Daoy (cell line): ENCODE data around the gene CPXM2. TPM values are rescaled to one million over a fixed set of nuclear protein-coding genes. Genes with fewer than 3 reads are reported as not detected.

ENCODE experiments used
- DNase-seq: peaks from one replicate; pipeline ENCODE4 v3.0.0-alpha.2; 2015; ENCODE audit warnings: low read depth
- total RNA-seq: library from RNA; depleted of rRNA; stranded (reverse); fragments of >200 nt; shearing (Covaris generic); gene quantifications from 2 replicates; pipeline ENCODE4 v1.2.3, GENCODE V29; 2014

Gene CPXM2
- total RNA-seq, 1 experiment from 2014 or later: 8.6 TPM

DNA sequence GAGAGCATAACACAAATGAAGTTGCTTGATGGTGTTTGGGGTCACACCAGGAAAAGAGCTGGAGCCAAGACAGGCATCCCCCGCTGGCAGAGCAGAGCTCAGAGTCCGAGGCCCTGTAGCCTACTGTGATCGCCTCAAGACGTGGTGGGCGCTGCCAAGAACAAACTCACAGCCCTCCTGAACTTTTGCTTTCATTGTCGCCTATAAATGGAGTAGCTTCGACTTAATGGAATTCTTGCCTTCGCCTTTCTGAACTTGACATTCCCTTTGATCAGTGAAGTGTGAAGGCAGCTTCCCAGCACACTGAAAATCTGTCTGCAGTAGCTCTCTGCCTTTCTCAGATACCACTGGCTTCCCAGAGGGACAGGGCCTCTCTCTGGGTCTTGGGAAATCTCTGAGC, 21.3 kb downstream of the CPXM2 start:
- DNase-seq: peak; percentile 38

DNA sequence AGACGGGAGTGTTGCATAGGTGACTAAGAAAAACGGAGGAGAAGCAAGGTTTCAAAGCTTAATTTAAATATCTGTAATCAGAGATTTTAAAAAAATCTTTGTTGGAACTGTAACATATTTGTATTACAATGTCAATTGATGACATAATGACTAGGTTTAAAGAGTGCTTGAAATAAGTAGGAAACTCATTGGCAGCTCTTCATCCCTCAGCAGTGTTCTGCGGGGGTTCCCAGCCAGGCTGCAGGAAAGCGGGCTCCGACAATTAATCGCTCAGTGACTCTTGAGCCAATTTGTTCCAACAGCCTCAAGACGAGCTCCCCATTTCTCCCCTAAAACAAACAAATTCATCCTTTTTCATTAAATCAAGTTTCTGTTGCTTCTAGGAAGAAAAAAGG, 22.6 kb downstream of the CPXM2 start:
- DNase-seq: no peak

DNA sequence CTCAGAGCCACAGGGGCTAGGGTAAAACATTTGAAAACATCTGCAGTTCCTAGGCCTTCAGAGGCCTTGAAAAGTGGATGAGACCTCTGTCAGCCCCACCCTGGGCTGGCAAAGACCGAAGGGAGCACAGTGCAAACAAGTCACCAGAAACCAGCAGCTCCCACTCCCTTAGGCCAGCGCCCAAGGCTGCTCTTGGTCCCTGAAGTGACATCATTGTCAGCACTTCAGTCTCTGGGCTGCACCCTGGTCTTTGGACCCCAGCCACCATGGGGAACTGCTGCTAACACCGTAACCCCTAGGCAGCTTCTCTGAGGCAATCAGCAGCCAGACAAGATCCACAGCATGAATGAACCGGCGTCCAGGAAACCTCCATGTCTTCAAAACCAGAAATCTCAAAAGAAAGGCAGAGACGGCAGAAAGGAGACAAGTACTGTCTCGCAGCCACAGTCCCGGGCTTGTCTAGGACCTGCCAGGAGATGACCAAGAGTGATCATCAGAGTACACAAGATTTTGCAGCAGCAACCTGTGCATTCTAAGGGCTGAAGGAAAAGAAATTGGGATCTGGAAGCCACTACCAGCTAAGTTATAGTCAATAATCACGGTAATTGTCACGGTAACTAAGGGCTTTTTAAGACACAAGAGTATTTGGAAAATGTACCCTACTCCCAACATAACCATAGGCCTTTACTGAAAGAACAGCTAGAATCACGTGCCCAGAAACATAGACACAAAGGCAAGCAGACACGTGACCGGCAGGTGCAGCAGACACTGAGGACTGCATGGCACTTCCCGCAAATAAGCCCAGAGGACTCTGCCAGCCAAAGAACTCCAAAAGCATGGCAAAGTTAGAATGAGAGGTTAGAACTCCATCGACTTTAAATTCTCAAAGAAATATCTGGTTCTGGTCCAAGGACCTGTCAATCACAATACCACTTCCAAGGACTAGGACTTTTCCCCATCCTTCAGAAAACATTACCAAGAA, 23.3 kb downstream of the CPXM2 start:
- no peak for DNase-seq

DNA sequence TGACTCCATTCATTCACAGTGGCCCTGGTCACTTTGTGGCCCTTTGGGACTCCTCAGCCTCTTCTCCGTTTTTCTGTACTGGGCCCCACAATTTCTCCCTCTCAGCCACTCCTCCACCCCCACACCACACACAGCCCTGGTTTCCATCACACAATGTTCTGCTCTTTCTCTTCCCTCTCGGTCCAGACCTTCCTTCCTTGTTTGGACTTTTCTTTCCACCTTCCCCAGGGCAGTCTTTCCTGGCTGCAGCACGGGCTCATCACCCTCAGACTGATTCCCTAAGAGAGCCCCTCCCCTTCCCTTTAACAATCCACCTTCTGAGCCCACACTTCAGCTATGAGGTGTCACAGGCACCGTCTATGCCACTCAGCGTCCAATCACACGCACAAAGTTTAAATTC, 25.7 kb downstream of the CPXM2 start:
- DNase-seq: no peak

DNA sequence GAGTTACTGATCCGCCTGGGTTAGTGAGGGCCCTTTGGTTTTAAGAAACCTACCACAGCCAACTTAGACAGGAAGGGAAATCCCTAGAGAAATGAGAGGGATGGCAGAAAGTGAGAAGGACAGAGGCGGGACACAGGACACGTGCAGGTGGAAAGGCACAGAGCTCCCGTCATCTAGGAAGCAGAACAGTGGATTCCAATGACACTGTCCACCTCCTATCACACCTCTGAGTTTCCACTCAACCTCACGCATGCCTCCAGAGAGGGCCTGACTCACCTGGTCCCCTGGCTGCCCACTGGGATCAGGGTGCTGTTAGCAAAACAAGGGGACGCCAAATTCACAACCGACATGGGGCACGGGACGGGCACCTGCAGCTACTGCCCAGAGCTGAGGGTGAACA, 26.3 kb downstream of the CPXM2 start:
- no peak for DNase-seq

DNA sequence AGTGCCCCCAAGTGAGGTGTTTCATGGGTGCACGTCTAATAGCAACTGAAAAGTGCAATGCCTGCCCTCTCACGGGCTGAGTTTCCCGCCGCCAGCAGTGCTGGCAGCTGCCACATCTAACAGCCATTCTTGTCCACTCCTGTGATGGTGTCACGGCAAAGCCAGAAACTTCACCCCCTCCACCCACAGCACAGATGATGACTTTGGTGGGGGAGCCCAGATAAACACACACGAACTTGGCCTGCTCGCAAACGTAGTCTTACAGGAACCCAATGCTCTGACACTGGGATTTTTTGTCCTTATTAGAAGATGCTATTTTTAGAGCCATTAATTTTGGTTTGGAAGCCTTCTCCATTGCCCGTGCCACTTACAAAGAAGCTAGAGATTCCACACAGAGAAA, 26.7 kb downstream of the CPXM2 start:
- DNase-seq: no peak

DNA sequence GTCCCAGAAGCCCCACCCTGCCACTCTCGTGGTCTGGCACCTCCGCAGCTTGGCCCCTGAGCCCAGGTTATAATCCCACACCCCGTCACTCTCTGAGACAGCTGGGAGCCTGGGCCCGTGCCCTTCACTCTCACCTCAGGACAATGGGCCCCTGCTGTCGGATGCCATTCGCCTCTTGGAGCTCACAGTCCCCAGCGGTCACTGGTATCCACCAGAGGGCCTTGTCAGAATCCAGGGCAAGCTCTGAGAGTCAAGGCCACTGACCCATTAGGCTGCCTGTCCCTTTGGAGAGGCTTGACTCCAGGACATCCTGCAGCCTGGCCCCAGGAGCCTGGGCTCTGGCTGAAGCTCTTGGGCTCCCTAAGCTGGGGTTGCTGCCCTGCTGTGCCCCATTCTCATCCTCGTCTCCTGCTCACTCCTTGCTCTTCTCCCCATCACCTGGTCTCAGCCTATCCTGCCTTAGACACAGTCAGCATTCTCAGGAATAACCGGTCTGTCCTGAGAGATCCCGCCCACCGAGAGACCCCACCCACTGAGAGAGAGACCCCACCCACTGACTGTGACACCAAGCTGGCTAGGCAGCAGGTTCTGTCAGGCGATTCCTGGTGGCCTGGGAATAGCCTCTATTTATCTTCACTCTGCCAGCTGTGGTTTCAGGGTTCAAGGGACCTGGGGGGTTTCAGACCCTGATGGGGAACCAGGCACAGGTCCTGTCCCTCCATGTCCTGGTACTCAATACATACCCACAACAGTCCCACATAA, 27.7 kb downstream of the CPXM2 start:
- DNase-seq: no peak

DNA sequence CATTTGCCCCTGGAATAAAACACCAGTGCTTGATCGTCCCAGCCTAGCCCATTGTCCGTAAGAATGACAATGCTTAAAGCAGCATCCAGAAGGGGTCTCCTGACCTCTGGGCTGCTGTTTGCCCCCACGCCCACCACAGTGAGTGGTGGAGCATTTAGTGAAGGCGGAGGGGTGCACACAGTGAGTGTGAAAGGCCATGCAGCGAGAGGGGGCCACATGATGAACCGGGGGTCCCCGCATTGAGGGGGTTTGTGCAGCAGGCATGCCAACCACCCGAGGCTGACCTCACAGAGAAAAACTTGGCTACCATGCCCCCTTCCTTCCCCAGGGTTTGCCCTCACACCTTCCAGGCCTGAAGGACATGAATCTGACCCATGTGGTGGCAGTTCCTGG, 28.4 kb downstream of the CPXM2 start:
- no peak for DNase-seq

DNA sequence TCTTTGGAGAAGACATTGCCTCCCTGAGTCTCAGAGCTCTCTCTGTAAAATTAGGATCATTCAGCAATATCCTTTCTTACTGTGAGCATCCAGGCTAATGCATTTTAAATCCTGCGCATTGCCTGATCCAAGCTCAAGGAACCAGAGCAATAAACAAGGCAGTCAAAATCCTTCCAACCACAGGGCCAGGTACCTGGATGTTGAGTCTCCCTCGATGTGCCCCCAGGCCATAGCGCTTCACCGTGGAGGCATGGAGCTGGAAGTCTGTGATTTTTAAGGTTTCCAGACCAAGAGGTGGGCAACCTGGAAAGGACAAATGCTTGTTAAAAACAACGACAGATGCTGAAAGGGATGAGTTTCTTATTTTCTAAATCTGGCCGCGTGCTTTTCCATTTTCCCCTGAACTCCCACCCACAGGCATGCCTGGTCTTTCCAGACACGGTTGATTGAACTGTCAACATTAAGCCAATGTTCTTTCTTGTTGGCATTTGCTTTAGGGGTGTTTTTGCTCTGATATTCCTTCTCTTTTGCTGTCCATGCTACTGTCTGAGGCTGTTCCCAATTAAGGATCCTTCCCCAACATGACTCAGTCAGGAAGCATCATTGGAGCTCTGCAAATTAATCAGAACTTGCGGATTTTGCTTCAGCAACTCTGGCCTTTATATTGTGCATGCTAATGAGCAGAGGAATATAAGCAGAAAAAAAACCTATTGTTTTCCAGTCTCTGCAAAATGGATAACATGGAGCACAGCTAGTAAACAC, 29.0 kb downstream of the CPXM2 start:
- no peak for DNase-seq

DNA sequence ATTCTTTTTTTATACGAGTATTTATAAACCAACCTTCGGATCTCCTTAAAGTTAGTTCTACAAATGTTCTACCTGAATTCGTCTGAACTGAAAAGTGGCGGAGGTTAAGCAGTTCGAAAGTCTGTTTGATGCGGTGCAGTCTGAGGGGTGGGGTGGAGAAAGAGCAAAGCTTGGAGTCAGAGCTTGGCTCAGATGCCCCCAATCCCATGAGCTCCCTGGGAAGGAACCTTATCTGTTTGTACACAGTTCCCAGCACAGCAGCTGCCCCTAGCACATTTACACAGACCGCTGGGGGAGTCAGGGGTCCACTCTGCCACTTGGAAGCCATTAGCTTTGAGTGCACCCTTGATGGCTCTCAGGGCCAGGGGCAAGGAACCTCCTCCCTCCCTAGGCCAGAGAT, 30.8 kb downstream of the CPXM2 start:
- DNase-seq: no peak

DNA sequence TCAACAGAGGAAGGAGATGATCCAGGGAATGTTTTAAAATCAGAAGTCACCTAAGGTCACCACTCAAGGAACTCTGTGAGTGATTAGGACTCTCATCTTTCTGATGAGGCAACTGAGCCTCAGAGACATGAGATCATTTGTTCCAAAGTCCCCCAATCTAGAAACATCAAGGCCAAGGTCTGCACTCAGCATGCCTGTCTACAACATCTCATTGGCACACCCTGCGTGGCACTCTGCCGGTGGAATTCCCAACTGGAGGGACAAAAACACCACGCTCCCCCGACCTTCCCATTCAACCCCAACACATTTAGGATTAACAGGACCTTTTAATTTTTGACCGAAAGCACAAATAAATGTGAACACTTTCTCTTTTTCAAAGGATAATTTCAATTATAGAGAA, 31.4 kb downstream of the CPXM2 start:
- DNase-seq: no peak

DNA sequence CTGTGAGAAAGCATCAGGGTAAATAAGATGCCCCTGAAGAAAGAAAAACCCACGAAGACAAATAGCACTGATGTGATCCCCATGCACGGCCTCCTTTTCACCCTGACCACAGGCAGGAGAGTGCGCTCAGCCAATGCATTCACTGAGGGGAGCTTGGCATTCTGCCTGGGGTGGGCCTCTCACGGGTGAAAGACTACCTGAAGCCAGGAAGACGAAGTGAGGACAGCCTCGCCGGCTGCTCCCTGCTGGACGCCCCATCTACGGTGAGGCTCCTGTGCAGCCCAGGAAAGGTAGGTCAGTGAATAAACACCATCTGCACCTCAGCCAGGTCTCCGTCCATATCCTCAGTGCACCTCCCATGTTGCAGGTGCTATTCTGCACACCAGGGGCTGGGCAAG, 32.0 kb downstream of the CPXM2 start:
- DNase-seq: no peak

DNA sequence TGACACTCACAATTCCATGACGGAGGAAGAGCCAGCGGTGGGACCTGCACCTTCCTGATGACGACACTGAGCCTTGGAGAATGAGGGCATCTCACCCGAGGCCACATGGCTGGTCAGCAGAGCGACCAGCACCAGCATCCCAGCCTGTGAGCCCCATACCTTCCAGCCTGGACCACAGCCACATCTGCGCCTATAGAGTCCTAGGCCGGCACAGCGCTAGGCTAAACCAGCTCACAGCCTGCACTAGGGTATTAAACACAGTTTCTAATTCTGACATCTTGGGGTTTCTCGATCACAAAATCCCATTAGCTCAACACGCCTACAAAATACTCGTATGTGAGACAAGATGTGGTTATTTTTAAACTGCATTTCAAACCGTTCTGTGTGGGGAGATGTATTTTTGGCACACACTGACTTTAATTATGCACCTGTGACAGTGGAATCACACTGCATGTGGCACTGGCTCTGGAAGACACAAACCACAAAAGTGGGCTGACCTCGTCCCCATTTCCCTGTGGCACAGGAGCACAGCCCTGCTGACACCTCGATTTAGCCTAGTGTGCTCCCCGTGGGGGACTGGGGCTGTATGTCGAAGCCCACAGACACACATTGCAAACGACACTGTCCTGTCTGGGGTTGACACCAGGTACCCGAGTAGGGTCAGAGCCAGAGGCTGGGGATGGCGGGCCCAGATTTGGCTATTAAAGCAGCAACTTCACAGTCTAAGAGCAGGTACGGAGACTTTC, 32.5 kb downstream of the CPXM2 start:
- DNase-seq: no peak

DNA sequence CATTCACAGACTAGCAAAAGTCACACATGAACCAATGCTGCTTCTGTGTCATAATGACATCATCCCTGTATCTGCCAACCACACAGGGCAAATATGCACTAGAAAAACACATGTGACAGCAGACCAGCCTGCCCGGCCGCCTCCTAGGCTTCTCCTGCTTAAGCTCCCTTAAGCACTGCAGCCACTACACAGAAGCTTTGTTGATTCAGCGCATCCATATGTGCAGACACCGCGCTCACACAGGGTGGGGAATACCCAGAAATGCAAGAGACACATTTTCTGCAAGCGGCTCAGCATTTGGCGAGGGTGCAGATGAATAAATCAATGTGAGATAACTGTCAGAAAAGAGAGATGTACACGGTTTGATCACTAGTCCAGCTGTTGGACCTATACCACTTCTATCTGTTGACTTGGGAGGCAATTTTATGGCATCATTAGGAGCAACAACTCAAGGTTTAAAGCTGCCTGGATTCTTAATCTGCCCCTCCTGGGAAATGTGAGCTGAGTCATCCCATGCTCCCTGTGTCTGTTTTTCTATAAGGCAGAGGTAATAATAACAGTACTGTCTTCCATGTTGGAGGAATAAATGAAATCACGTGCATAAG, 33.4 kb downstream of the CPXM2 start:
- peak; percentile 71 for DNase-seq

DNA sequence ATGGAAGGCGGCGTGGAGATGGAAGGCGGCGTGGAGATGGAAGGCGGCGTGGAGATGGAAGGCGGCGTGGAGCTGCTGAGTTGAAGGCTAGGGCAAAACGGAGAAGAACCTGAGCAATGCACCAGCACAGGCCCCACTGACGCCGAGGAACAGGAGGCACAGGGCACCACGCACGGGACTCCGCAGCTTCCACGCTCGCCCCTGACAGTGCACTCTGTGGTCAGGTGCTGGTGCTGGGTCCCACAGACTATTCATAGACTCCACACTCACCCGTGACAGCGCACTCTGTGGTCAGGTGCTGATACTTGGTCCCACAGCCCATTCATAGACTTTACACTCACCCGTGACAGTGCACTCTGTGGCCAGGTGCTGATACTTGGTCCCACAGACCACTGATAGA, 34.0 kb downstream of the CPXM2 start:
- DNase-seq: no peak

DNA sequence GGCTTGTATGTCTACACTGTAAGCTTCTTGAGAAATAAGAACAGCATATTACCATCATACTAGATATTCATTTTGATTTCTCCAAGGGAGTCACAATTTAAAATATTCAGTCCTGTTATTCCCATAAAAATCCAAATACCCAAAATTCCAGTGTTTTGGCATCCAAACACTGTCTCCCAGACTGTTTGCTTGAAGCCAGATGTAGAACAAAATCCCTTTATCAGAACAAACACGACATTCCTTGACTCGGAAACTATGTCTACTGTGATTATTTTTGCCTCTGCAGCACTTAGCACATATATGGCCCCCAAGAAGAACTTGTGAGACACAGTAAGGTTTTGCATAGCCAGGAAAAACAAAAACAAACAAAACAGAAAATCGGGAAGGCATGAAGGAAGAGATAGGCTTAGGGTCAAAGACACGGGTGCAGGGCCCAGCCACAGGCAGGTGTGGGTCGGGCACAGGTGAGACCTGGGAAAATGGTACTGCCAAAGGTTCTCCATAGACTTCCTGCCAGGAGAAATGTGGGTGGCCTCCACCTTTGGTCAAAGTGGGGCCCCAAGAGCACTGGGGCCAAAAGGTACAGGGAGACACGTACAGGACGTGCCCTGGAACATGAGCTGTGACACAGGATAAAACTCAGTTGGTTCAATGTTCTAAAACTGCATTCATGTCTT, 36.5 kb downstream of the CPXM2 start:
- no peak for DNase-seq

DNA sequence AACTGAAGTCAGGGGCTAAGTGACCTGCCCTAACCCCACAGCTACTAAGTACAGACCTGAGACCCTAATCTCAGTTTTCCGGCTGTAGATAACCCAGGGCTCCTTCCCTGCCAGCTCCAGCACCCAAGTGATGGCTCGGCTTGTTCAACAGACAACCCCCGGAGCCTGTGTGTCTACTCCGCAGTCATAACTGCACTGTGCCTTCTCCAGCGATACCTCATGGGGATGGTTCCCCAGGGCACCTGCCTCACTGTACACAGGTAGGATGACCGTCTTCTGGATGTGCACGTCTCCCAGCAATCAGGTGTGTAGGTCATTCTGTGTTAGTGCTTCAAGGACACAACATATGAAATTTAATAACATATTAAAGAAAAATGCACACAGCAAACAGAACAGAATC, 37.1 kb downstream of the CPXM2 start:
- no peak for DNase-seq

DNA sequence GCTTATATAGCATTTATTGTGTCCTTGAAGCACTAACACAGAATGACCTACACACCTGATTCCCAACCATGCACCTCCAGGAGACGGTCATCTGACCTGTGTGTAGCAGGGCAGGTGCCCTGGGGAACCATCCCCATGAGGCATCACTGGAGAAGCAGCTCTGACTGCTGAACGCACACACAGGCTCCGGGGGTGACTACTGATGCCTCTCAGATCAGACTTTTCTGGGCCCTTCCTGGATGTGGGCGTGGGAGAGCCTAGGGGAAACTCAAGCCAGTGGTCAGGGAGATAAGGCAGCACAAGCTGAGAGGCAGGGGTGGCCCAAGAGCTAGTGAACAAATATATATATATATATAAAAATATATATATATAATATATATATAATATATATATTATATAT, 37.6 kb downstream of the CPXM2 start:
- DNase-seq: no peak

DNA sequence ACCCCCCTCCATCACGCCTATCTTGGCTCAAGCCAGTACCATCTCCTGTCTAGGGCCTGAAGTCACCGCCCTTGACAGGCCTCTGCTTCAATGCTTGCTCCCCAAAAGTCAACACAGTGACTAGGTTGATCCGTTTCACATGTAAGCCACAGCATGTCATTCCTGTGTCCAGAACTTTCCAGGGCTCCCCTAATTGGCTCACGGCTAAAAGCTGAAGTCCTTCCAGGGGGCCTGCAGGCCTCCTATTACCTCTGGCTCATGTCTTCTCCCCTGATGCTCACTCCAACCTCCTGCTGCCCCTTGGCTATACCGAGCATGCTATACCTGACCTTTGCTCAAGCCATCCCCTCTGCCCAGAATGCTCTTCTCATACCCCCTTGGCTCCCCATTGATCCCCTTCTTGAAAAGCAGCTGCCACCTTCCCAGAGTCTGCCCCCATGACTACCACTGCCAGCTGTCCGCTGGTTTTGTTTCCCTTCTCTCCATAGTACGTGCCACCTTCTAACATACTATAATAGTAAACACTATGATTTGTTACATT, 39.1 kb downstream of the CPXM2 start:
- DNase-seq: no peak
